HPDE6-E6E7 (cell line): ENCODE measurements around the gene RNF40.
A peak's percentile ranks its signal among the peaks of the same experiment; 100 is the strongest.

ENCODE experiments used
- DNase-seq: peaks from one replicate; pipeline ENCODE4 v3.0.0; 2011; ENCODE audit warnings: missing footprints; ENCODE audit errors: extremely low spot score

RNF40 gene

DNA sequence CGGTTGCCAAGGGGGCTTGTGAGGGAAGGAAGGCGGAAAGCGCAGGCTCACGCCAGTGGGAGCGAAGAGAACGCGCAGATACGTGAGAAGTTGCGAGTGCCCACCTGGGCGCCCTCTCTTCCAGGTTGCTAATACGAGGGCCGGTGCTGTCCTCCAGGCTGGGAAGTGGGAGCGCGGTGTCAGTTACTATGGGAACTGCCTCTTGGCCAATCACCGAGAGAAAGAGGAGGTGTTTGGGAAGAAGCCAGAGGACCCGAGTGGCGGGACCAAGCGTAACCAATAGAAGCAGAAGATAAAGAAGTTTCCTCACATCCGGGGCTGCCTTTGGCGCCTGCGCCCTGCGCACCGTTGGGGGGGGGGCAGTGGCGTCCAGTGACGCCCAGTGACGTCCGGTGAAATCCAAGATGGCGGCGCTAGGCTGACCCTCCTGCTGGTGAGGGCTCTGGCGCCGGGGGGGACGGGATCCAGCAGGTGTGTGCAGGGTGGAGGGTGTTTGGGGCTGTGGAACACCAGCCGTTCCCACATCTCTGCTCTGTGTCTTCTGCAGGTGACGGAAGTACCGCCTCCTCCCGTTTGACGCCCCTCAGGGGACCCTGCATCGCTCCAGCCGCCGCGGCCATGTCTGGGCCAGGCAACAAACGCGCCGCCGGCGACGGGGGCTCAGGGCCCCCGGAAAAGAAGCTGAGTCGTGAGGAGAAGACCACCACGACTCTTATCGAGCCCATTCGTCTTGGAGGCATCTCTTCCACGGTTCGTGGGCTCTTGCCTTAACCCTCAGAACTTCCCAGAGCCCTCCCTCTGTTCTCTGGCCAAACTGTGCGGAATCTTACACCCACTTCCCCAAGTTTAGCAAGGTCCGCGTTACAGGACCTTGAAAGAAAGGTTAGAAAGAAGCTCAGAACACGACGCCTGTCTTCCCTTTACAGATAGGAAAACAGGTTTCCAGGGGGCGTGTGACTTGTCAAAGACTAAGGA is at the start of gene RNF40, which contains the start of gene CFAP119:
Gene RNF40, plus strand, starts transcription at position 395 of the 975 bp plus-strand sequence. Its CDS starts 224 bp downstream, at position 619.
Gene CFAP119, minus strand, starts transcription at position 135 of the 975 bp plus-strand sequence. CDS start 314 bp downstream, outside the sequence.
- DNase-seq: peak; percentile 99

DNA sequence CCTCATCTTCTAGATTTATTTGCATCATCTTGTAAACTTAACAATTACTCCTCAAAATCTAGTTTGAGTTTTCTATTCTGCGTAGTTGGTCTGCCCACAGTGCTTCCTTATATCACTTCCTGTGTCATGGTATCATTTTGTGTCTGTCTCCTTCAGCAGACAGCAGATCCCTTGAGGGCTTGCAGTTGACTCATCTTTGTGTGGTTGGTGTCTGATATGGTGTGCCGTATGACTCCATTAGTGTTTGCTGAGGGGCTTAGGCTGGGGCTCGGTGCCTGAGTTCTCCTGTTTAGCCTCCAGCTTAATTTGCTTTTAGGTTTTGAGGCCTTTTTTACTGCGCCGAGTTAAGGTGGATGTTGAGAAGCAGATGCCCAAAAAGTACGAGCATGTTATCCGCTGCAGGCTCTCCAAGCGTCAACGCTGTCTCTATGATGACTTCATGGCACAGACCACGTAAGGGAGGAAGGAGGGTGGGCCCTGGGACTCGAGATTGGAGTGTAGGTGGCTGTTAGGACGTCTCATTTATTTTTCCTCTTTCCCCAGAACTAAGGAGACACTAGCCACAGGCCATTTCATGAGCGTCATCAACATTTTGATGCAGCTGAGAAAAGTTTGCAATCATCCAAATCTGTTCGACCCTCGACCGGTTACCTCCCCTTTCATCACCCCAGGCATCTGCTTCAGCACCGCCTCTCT is 46.2 kb upstream of the RNF40 start:
- DNase-seq: no peak

DNA sequence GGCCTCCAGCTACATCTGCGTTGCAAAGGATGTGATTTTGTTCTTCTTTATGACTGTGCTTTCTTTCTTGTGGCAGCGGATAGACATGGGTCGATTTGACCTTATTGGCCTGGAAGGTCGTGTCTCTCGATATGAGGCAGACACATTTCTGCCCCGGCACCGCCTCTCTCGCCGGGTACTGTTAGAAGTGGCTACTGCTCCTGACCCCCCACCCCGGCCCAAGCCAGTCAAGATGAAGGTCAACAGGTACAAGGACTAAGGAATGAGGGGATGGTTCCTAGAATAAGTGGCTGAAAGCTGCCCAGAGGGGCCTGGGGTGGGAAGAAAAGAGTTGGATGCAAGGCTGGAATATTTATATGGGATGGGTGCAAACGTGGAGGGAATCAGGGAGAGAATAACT is 42.0 kb upstream of the RNF40 start:
- no peak for DNase-seq

DNA sequence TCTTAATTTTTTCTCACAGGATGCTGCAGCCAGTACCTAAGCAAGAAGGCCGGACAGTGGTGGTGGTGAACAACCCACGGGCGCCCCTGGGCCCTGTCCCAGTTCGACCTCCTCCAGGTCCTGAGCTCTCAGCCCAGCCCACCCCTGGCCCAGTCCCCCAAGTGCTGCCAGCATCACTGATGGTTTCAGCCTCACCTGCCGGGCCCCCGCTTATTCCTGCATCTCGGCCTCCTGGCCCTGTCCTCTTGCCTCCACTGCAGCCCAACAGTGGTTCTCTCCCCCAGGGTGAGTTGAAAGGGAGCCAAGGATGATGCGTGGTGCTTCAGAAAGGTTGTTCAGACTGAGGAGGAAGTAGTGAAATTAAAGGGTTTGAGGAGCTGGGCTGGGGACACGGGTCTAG is 41.4 kb upstream of the RNF40 start:
- no peak for DNase-seq

- no peak for DNase-seq
Measured at GRCh38 chr16:30721167-30721566, 41.0 kb upstream of the RNF40 start.

- DNase-seq: no peak
Measured at GRCh38 chr16:30721606-30722005, 40.5 kb upstream of the RNF40 start.

GRCh38 chr16:30722443-30722842 is 39.7 kb upstream of the RNF40 start:
- DNase-seq: no peak

- no peak for DNase-seq
Measured at GRCh38 chr16:30722916-30723315, 39.2 kb upstream of the RNF40 start.

DNA sequence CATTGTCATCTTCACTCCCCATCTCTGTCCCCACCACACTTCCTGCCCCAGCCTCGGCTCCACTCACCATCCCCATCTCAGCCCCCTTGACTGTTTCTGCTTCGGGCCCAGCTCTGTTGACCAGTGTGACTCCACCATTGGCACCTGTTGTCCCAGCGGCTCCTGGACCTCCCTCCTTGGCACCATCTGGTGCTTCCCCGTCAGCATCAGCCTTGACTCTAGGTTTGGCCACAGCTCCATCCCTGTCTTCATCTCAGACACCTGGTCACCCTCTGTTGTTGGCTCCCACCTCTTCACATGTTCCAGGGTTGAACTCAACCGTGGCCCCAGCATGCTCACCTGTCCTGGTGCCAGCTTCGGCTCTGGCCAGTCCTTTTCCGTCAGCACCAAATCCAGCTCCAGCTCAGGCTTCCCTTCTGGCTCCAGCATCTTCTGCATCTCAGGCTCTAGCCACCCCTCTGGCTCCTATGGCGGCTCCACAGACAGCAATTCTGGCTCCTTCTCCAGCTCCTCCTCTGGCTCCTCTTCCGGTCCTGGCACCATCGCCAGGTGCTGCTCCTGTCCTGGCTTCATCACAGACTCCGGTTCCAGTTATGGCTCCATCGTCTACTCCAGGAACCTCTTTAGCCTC is 38.3 kb upstream of the RNF40 start:
- no peak for DNase-seq

DNA sequence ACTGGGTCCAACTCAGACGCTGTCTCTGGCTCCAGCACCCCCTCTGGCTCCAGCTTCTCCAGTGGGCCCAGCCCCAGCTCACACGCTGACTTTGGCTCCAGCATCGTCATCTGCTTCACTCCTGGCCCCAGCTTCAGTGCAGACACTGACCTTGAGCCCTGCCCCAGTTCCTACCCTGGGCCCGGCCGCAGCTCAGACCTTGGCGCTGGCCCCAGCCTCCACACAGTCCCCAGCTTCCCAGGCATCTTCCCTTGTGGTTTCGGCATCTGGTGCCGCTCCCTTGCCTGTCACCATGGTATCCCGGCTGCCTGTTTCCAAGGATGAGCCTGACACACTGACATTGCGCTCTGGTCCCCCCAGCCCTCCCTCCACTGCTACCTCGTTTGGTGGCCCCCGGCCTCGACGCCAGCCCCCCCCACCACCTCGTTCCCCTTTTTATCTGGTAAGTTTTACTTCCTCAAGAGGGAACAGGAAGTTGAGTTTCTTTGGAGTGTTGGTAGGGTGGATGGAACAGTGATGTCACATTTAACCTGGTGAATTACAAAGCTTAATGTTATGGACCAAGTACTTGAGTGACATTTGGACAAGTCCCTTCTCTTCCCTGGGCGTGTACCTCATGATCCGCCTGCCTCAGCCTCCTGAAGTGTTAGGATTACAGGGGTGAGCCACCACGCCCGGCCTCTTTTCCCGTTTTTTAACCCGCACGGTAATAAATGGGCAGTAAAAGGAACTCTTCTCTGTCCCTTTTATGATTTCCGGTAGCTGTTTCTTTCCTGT is 37.3 kb upstream of the RNF40 start:
- no peak for DNase-seq

GRCh38 chr16:30725418-30725792 is 36.7 kb upstream of the RNF40 start:
- no peak for DNase-seq

DNA sequence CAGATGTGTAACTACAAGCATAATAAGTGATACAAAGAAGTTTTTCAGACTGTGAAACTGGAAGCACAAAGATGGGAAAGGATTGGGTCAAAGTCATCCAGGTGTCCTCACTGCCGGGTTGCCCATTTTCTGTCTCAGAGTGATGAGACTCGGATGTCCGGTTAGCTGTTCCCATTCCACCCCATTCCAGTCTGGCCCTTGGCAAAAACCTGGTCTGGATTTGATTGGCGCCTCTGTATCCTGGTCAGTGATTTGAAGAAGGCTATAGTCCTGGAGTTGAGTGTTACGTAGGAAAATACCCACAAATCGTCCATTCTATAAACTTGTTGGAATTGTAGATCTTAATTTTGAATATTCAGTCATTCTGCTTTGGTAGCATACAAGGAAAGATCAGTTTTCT is 33.8 kb upstream of the RNF40 start:
- DNase-seq: no peak

- no peak for DNase-seq
Measured at GRCh38 chr16:30728899-30729672, 33.0 kb upstream of the RNF40 start.

DNA sequence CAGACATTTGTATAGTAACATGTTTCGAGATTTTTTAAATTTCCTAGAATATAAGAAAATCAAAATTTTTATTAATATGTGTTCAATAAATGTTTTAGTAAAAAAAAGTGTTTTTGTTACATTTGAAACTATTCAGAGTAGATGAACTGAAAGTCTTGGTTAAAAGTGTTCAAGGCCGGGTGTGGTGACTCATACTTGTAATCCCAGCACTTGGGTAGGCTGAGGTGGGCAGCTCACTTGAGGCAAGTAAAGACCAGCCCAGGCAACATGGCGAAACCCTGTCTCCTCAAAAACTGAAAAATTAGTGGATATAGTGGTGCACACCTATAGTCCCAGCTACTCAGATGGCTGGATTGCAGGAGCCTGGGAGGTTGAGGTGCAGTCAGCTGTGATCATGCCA is 30.7 kb upstream of the RNF40 start:
- DNase-seq: no peak

DNA sequence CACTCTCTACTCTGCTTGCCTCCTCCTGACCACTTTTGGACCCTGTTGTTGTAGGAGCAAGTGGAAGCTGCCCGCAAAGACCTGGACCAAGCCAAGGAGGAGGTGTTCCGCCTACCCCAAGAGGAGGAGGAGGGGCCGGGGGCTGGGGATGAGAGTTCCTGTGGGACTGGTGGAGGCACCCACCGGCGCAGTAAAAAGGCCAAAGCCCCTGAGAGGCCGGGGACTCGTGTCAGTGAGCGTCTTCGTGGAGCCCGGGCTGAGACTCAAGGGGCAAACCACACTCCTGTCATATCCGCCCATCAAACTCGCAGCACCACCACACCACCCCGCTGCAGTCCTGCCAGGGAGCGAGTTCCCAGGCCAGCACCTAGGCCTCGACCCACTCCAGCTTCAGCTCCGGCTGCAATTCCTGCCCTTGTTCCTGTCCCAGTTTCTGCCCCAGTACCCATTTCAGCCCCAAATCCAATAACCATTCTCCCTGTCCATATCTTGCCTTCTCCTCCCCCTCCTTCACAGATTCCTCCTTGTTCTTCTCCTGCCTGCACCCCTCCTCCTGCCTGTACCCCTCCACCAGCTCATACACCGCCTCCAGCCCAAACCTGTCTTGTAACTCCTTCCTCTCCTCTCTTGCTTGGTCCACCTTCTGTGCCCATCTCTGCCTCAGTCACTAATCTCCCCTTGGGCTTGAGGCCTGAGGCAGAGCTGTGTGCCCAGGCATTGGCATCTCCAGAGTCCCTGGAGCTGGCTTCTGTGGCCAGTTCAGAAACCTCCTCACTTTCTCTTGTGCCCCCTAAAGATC is 24.9 kb upstream of the RNF40 start:
- no peak for DNase-seq

- DNase-seq: no peak
Measured at GRCh38 chr16:30737794-30738648, 24.1 kb upstream of the RNF40 start.

- DNase-seq: no peak
Measured at GRCh38 chr16:30738984-30739951, 22.9 kb upstream of the RNF40 start.
